NB4 (cell line): ENCODE measurements around the gene FANCE.
A peak's percentile ranks its signal among the peaks of the same experiment; 100 is the strongest.

ENCODE experiments used
- DNase-seq: peaks from one replicate; pipeline ENCODE4 v3.0.0; 2010; ENCODE audit warnings: low read depth
- H3K4me3 ChIP-seq: one replicate; pipeline ENCODE4 v1.5.1; 2011; ENCODE audit warnings: mild to moderate bottlenecking, low read depth, low read length, moderate library complexity
- MYC ChIP-seq: IDR thresholded peaks from 2 replicates; pipeline ENCODE4 v1.6.1; 2011; ENCODE audit warnings: low read depth, low read length
- POLR2A ChIP-seq: IDR thresholded peaks from 2 replicates; pipeline ENCODE4 v1.6.1; 2011; ENCODE audit warnings: mild to moderate bottlenecking; ENCODE audit not compliant: insufficient read length; ENCODE audit errors: extremely low read depth
- TF ChIP-seq, protein P1 (sequence below): IDR thresholded peaks from 2 replicates; pipeline ENCODE4 v1.6.1; 2011; ENCODE audit warnings: low read depth, low read length
- TF ChIP-seq, protein P2 (sequence below): IDR thresholded peaks from one replicate; pipeline ENCODE4 v1.5.1; 2012; ENCODE audit warnings: low read depth, low read length

FANCE gene

DNA sequence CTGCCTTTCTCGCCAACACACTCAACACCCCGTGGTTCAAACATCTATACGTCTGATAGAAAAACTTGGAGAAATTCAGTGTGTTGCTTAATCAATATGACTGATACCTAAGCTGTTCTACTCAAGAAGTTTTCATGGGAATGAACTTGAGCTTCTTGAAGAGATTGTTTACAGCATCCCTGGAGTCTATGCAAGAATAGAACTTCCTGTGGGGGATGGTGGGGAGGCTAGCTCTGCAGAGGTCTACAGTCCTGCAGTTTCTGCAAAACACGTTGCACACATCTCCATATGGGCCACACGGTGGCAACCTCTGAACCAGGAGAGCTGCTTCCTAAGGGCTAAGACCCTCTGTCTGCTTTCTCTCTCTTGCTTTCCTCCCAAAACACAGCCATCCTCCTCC is 32.7 kb upstream of the FANCE start:
- peak; percentile 87 for DNase-seq
- TF ChIP-seq POLR2A: no peak
- TF ChIP-seq MYC: peak; percentile 74
- TF ChIP-seq, protein P1, sequence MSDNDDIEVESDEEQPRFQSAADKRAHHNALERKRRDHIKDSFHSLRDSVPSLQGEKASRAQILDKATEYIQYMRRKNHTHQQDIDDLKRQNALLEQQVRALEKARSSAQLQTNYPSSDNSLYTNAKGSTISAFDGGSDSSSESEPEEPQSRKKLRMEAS: peak; percentile 75
- TF ChIP-seq, protein P2, sequence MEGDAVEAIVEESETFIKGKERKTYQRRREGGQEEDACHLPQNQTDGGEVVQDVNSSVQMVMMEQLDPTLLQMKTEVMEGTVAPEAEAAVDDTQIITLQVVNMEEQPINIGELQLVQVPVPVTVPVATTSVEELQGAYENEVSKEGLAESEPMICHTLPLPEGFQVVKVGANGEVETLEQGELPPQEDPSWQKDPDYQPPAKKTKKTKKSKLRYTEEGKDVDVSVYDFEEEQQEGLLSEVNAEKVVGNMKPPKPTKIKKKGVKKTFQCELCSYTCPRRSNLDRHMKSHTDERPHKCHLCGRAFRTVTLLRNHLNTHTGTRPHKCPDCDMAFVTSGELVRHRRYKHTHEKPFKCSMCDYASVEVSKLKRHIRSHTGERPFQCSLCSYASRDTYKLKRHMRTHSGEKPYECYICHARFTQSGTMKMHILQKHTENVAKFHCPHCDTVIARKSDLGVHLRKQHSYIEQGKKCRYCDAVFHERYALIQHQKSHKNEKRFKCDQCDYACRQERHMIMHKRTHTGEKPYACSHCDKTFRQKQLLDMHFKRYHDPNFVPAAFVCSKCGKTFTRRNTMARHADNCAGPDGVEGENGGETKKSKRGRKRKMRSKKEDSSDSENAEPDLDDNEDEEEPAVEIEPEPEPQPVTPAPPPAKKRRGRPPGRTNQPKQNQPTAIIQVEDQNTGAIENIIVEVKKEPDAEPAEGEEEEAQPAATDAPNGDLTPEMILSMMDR: peak; percentile 64
- H3K4me3 ChIP-seq: no peak overlapping the region

DNA sequence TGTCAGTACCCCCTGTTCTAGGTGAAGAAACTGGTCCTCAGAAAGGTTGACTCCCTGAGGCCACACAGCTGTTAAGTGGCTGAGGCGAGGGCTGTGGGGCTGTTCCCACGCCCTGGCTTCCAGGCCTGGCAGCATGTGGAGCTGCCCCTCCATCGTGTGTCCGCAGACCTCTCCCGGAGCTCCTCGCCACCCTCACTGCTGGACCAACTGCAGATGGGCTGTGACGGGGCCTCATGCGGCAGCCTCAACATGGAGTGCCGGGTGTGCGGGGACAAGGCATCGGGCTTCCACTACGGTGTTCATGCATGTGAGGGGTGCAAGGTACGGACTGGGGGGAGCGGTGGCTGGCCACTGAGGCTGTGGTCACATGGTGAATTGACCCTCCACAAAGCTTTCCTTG is 32.2 kb upstream of the FANCE start:
- no peak for DNase-seq
- TF ChIP-seq POLR2A (no peak), MYC (no peak)
- TF ChIP-seq, protein P2: no peak
- TF ChIP-seq, protein P1: no peak
- no peak overlapping the region for H3K4me3 ChIP-seq

DNA sequence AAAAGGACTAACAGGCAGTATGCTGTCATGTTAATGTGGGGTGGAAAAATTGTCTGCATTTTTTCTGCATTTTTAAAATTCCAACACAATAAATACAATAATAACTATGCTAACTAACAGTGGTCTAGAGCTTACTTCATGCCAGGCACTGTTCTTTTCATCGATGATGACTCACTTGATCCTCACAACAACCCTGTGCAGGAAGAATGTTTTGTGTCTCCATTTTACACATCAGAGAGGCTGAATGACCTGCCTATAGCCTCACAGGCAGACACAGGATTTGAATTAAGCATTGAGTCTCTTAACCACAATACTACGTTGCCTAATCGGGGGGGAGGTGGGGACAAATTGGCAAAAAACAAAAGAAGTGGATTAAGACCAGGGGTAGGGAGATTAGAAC is 26.9 kb upstream of the FANCE start:
- H3K4me3 ChIP-seq: no peak overlapping the region
- TF ChIP-seq POLR2A (no peak), MYC (no peak)
- TF ChIP-seq, protein P1: no peak
- TF ChIP-seq, protein P2: no peak
- DNase-seq: peak; percentile 65

DNA sequence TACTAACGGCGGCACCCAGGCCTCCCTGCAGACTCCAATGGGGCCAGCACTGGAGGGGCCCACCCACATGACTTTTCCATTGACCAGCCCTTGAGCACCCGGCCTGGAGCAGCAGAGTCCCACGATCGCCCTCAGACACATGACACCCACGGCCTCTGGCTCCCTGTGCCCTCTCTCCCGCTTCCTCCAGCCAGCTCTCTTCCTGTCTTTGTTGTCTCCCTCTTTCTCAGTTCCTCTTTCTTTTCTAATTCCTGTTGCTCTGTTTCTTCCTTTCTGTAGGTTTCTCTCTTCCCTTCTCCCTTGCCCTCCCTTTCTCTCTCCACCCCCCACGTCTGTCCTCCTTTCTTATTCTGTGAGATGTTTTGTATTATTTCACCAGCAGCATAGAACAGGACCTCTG is 26.1 kb upstream of the FANCE start:
- peak; percentile 65 for DNase-seq
- H3K4me3 ChIP-seq: no peak overlapping the region
- TF ChIP-seq, protein P2: no peak
- TF ChIP-seq, protein P1: 0 out of 2 replicates have a peak, but pooled peaks have one; percentile 15

DNA sequence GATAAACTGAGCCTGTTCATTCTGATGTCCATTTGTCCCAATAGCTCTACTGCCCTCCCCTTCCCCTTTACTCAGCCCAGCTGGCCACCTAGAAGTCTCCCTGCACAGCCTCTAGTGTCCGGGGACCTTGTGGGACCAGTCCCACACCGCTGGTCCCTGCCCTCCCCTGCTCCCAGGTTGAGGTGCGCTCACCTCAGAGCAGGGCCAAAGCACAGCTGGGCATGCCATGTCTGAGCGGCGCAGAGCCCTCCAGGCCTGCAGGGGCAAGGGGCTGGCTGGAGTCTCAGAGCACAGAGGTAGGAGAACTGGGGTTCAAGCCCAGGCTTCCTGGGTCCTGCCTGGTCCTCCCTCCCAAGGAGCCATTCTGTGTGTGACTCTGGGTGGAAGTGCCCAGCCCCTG is 24.7 kb upstream of the FANCE start:
- H3K4me3 ChIP-seq: no peak overlapping the region

More for the DNA sequence above, 24.7 kb upstream of the FANCE start:
- TF ChIP-seq MYC (no peak), POLR2A (no peak)
- TF ChIP-seq, protein P2: no peak
- TF ChIP-seq, protein P1: no peak
- DNase-seq: no peak
